GM18951 (cell line): ENCODE results near the gene OASL.
A peak's percentile ranks its signal among the peaks of the same experiment; 100 is the strongest.

Experiments
- POLR2A ChIP-seq: IDR thresholded peaks from 4 replicates; pipeline ENCODE4 v1.6.1; 2011; ENCODE audit warnings: mild to moderate bottlenecking; ENCODE audit not compliant: insufficient read length, insufficient read depth; ENCODE audit errors: extremely low read depth
- in situ Hi-C: fragments of 300-500 bp; cut with MboI; formaldehyde crosslinking; loops from one replicate; pipeline ENCODE4 v1.12.0; 2022; ENCODE audit warnings: low sequenced_read_pairs, mixed read lengths, inconsistent platforms; ENCODE audit not compliant: unreplicated experiment

Gene OASL

GRCh38 chr12:121017966-121018491, 21.0 kb downstream of the OASL start:
- in situ Hi-C loops = no loop called here
- TF ChIP-seq POLR2A = no peak

- TF ChIP-seq POLR2A = peak; percentile 72
- in situ Hi-C loops = no loop called here
Observed at GRCh38 chr12:121015825-121016766, 22.9 kb downstream of the OASL start, which contains the start of gene C12orf43. C12orf43 (minus strand) TSS chr12:121016487; CDS start chr12:121016474, 13 bp downstream.

GRCh38 chr12:121013715-121014114, 25.3 kb downstream of the OASL start:
- in situ Hi-C loops = no loop called here
- TF ChIP-seq POLR2A = no peak

- TF ChIP-seq POLR2A = no peak
- in situ Hi-C loops = no loop called here
Observed at GRCh38 chr12:121011820-121012219, 27.2 kb downstream of the OASL start.

- in situ Hi-C loops = no loop called here
Observed at GRCh38 chr12:121010860-121011259, 28.2 kb downstream of the OASL start.

GRCh38 chr12:121009741-121010140, 29.3 kb downstream of the OASL start:
- TF ChIP-seq POLR2A = no peak
- in situ Hi-C loops = no loop called here

More at GRCh38 chr12:121010860-121011259, 28.2 kb downstream of the OASL start:
- no peak for TF ChIP-seq POLR2A

GRCh38 chr12:121008347-121009098, 30.5 kb downstream of the OASL start:
- in situ Hi-C loops = no loop called here
- TF ChIP-seq POLR2A = no peak

GRCh38 chr12:121005346-121005815, 33.7 kb downstream of the OASL start:
- in situ Hi-C loops = no loop called here

GRCh38 chr12:121004253-121004815, 34.7 kb downstream of the OASL start:
- in situ Hi-C loops = no loop called here
- no peak for TF ChIP-seq POLR2A

More at GRCh38 chr12:121005346-121005815, 33.7 kb downstream of the OASL start:
- TF ChIP-seq POLR2A = no peak

GRCh38 chr12:121003650-121004049, 35.4 kb downstream of the OASL start:
- no peak for TF ChIP-seq POLR2A
- in situ Hi-C loops = no loop called here

GRCh38 chr12:121001841-121002483, 37.1 kb downstream of the OASL start:
- in situ Hi-C loops = no loop called here
- TF ChIP-seq POLR2A = no peak

- no peak for TF ChIP-seq POLR2A
- in situ Hi-C loops = no loop called here
Observed at GRCh38 chr12:121001060-121001459, 38.0 kb downstream of the OASL start.

- TF ChIP-seq POLR2A = no peak
- in situ Hi-C loops = no loop called here
Observed at GRCh38 chr12:121000530-121000929, 38.5 kb downstream of the OASL start.
